HEK293 (cell line): ENCODE data around the gene MON2.
A peak's percentile ranks its signal among the peaks of the same experiment; 100 is the strongest.

Experiments
- CTCF ChIA-PET: fragments of 350-600 bp; formaldehyde crosslinking; extraction: SDS; loops from one replicate; lab custom pipeline; 2021; ENCODE audit warnings: antibody characterized with exemption; lab: Yijun Ruan, JAX
- POLR2A ChIA-PET: fragments of 300-600 bp; formaldehyde crosslinking; extraction: SDS; loops from one replicate; lab custom pipeline; 2020; ENCODE audit warnings: antibody characterized with exemption, inconsistent platforms; lab: Yijun Ruan, JAX
- H3K27ac ChIP-seq: fragments of 200-500 bp; sonication (Bioruptor generic); 2 replicates; pipeline ENCODE4 v1.5.1; 2014; ENCODE audit warnings: low read depth, low read length, control low read depth, inconsistent platforms; ENCODE audit errors: extremely low read depth
- H3K36me3 ChIP-seq, 2 experiments: fragments of 200-500 bp in 1 of 2; sonication (Bioruptor generic) in 1 of 2; 1 replicate in 1 of 2; 2 replicates in 1 of 2; pipeline ENCODE4 v1.5.1; 2014 to 2017; ENCODE audit warnings: inconsistent platforms in 2 of 2, low read length in 2 of 2; ENCODE audit not compliant: control insufficient read depth in 2 of 2, insufficient read depth in 1 of 2
- H3K4me1 ChIP-seq: fragments of 200-500 bp; sonication (Bioruptor generic); 2 replicates; pipeline ENCODE4 v1.5.1; 2014; ENCODE audit warnings: mild to moderate bottlenecking, low read length, inconsistent platforms; ENCODE audit not compliant: control insufficient read depth, insufficient read depth
- H3K4me3 ChIP-seq: 2 replicates; pipeline ENCODE4 v1.5.1; 2011; ENCODE audit warnings: low read depth, mild to moderate bottlenecking, control low read depth, low read length, moderate library complexity
- H3K9me3 ChIP-seq: fragments of 200-500 bp; sonication (Bioruptor generic); 2 replicates; pipeline ENCODE4 v1.5.1; 2014; ENCODE audit warnings: low read depth, low read length, inconsistent platforms; ENCODE audit not compliant: control insufficient read depth, insufficient read depth
- ATF2 ChIP-seq: fragments of 450-650 bp; formaldehyde crosslinking; IDR thresholded peaks from 2 replicates; pipeline ENCODE4 v1.5.1; 2016; ENCODE audit warnings: missing biosample characterization, missing genetic modification characterization, low read depth
- ELK4 ChIP-seq: IDR thresholded peaks from 2 replicates; pipeline ENCODE4 v1.6.1; 2011; ENCODE audit warnings: mild to moderate bottlenecking, low read depth, low read length, borderline replicate concordance
- HIC1 ChIP-seq: fragments of 450-650 bp; formaldehyde crosslinking; IDR thresholded peaks from 2 replicates; pipeline ENCODE4 v1.5.1; 2016; ENCODE audit warnings: missing biosample characterization, missing genetic modification characterization
- HOXC10 ChIP-seq: sonication (generic); formaldehyde crosslinking; IDR thresholded peaks from 2 replicates; pipeline ENCODE4 v1.8.1; 2023; ENCODE audit warnings: mild to moderate bottlenecking, missing genetic modification reagents
- ZNF223 ChIP-seq: fragments of 450-650 bp; formaldehyde crosslinking; IDR thresholded peaks from 2 replicates; pipeline ENCODE4 v1.5.1; 2016; ENCODE audit warnings: missing biosample characterization, missing genetic modification characterization
- ZNF280D ChIP-seq: fragments of 450-650 bp; formaldehyde crosslinking; IDR thresholded peaks from 2 replicates; pipeline ENCODE4 v1.5.1; 2016; ENCODE audit warnings: missing biosample characterization, missing genetic modification characterization
- ZNF335 ChIP-seq: fragments of 450-650 bp; formaldehyde crosslinking; conservative IDR thresholded peaks from 2 replicates; pipeline ENCODE4 v1.5.1; 2016; ENCODE audit warnings: missing biosample characterization, missing genetic modification characterization
- ZNF362 ChIP-seq: fragments of 450-650 bp; formaldehyde crosslinking; IDR thresholded peaks from 2 replicates; pipeline ENCODE4 v1.5.1; 2016; ENCODE audit warnings: missing biosample characterization, missing genetic modification characterization
- ZNF501 ChIP-seq: fragments of 450-650 bp; formaldehyde crosslinking; IDR thresholded peaks from 2 replicates; pipeline ENCODE4 v1.5.1; 2016; ENCODE audit warnings: missing biosample characterization, missing genetic modification characterization
- ZNF777 ChIP-seq: fragments of 450-650 bp; formaldehyde crosslinking; IDR thresholded peaks from 2 replicates; pipeline ENCODE4 v1.5.1; 2017; ENCODE audit warnings: missing biosample characterization, missing genetic modification characterization, borderline replicate concordance
- TF ChIP-seq, protein P1 (sequence below): fragments of 450-650 bp; formaldehyde crosslinking; IDR thresholded peaks from 2 replicates; pipeline ENCODE4 v1.5.1; 2016; ENCODE audit warnings: missing biosample characterization, missing genetic modification characterization

The MON2 gene

GRCh38 chr12:62426089-62426488, 40.5 kb upstream of the MON2 start (continued):
- TF ChIP-seq ZNF362 (tag by site-specific recombination) (peak; percentile 54; the same call in 1 of the 2 replicates), ATF2 (no peak), HOXC10 (CRISPR knock-in tag) (no peak), HIC1 (tag by site-specific recombination) (no peak), ZNF335 (tag by site-specific recombination) (peak; percentile 24; the same call in 1 of the 2 replicates)

GRCh38 chr12:62429457-62429856, 37.2 kb upstream of the MON2 start:
- Histone ChIP-seq H3K27ac (no peak overlapping the region), H3K4me1 (no peaks in the 10 kb centered on the region), H3K4me3 (no peak overlapping the region), H3K9me3 (no peaks in the 10 kb centered on the region), H3K36me3 (no peaks in the 10 kb centered on the region)
- ChIA-PET POLR2A (no interaction called here), CTCF (no interaction called here)
- TF ChIP-seq ZNF501 (tag by site-specific recombination), result no peak

- H3K9me3 ChIP-seq, result no peaks in the 10 kb centered on the region
- no peaks in the 10 kb centered on the region for H3K36me3 ChIP-seq
- CTCF ChIA-PET, result interaction anchor here (0.5 to 5.5 kb wide), 11 partner anchors 21 to 440 kb away, joined by 3 to 90 read pairs (median 4); no protein-coding TSS in a partner anchor
- no peak overlapping the region for H3K27ac ChIP-seq
- POLR2A ChIA-PET, result interaction anchor here (0.6 kb wide), 1 partner anchor 35 kb away, joined by 3 read pairs; no protein-coding TSS in a partner anchor
- no peaks in the 10 kb centered on the region for H3K4me1 ChIP-seq
- TF ChIP-seq ZNF280D (tag by site-specific recombination) (no peak), ZNF335 (tag by site-specific recombination) (peak; percentile 20; the same call in 1 of the 2 replicates), ELK4 (no peak), ZNF777 (tag by site-specific recombination) (0 out of 2 replicates have a peak, but pooled peaks have one; percentile 78), ZNF223 (tag by site-specific recombination) (no peak)
- TF ChIP-seq, protein P1, sequence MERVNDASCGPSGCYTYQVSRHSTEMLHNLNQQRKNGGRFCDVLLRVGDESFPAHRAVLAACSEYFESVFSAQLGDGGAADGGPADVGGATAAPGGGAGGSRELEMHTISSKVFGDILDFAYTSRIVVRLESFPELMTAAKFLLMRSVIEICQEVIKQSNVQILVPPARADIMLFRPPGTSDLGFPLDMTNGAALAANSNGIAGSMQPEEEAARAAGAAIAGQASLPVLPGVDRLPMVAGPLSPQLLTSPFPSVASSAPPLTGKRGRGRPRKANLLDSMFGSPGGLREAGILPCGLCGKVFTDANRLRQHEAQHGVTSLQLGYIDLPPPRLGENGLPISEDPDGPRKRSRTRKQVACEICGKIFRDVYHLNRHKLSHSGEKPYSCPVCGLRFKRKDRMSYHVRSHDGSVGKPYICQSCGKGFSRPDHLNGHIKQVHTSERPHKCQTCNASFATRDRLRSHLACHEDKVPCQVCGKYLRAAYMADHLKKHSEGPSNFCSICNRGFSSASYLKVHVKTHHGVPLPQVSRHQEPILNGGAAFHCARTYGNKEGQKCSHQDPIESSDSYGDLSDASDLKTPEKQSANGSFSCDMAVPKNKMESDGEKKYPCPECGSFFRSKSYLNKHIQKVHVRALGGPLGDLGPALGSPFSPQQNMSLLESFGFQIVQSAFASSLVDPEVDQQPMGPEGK (tag by site-specific recombination), result no peak
- H3K4me3 ChIP-seq, result peak overlapping the region; percentile 27
These were observed 31.9 kb upstream of the MON2 start for GRCh38 chr12:62434494-62435302.
